Neuronal stem cell (in vitro differentiated cells): ENCODE results near the gene MYO15B.

Experiments
- DNase-seq: peaks from one replicate; pipeline ENCODE4 v3.0.0-alpha.2; 2013; ENCODE audit warnings: low spot score
- H2AFZ ChIP-seq: one replicate; pipeline ENCODE4 v1.6.1; 2013; ENCODE audit warnings: mild to moderate bottlenecking, low read length, inconsistent platforms
- H2AK5ac ChIP-seq: 2 replicates; pipeline ENCODE4 v1.6.1; 2013; ENCODE audit warnings: low read depth, mild to moderate bottlenecking, inconsistent platforms, low read length, moderate library complexity, mixed read lengths
- H2BK120ac ChIP-seq: 2 replicates; pipeline ENCODE4 v1.6.1; 2013; ENCODE audit warnings: low read depth, mild to moderate bottlenecking, inconsistent platforms, low read length, moderate library complexity, mixed read lengths
- H2BK12ac ChIP-seq: one replicate; pipeline ENCODE4 v1.6.1; 2013; ENCODE audit warnings: low read length, inconsistent platforms
- H2BK15ac ChIP-seq: 2 replicates; pipeline ENCODE4 v1.6.1; 2013; ENCODE audit warnings: mild to moderate bottlenecking, low read length, inconsistent platforms, mixed read lengths
- H2BK5ac ChIP-seq: one replicate; pipeline ENCODE4 v1.6.1; 2013; ENCODE audit warnings: inconsistent platforms, mild to moderate bottlenecking, low read length, moderate library complexity
- H3K14ac ChIP-seq: one replicate; pipeline ENCODE4 v1.6.1; 2013; ENCODE audit warnings: low read length, inconsistent platforms
- H3K18ac ChIP-seq: 2 replicates; pipeline ENCODE4 v1.6.1; 2013; ENCODE audit warnings: low read length, inconsistent platforms
- H3K23ac ChIP-seq: 2 replicates; pipeline ENCODE4 v1.6.1; 2013; ENCODE audit warnings: low read depth, mild to moderate bottlenecking, mixed read lengths, low read length, inconsistent platforms; ENCODE audit not compliant: poor library complexity
- H3K27ac ChIP-seq: replicated peaks from 3 replicates; pipeline ENCODE4 v1.5.1; 2013; ENCODE audit warnings: low read length, inconsistent platforms
- H3K27me3 ChIP-seq, 3 experiments: 2 replicates each; pipeline ENCODE4 v1.6.1; 2013; ENCODE audit warnings: low read length in 3 of 3, mild to moderate bottlenecking in 2 of 3, inconsistent platforms in 1 of 3, low read depth in 1 of 3, mixed read lengths in 1 of 3, moderate library complexity in 1 of 3; ENCODE audit not compliant: control insufficient read depth in 3 of 3, insufficient read depth in 3 of 3
- H3K36me3 ChIP-seq, 2 donors: replicated peaks in 1 of 2; 2 replicates each; pipeline ENCODE4 v1.6.1; 2013; ENCODE audit warnings: low read length in 2 of 2; ENCODE audit not compliant: control insufficient read depth in 2 of 2, insufficient read depth in 2 of 2
- H3K4ac ChIP-seq: 2 replicates; pipeline ENCODE4 v1.6.1; 2013; ENCODE audit warnings: inconsistent platforms, mild to moderate bottlenecking, low read length, moderate library complexity
- H3K4me1 ChIP-seq, 2 donors: 1 replicate in 1 of 2; 2 replicates in 1 of 2; pipeline ENCODE4 v1.6.1; 2013; ENCODE audit warnings: low read length in 2 of 2, low read depth in 1 of 2; ENCODE audit not compliant: control insufficient read depth in 2 of 2, insufficient read depth in 1 of 2
- H3K4me2 ChIP-seq: one replicate; pipeline ENCODE4 v1.6.1; 2013; ENCODE audit warnings: mild to moderate bottlenecking, low read length, inconsistent platforms; ENCODE audit not compliant: insufficient read depth, poor library complexity, severe bottlenecking
- H3K4me3 ChIP-seq, 2 donors: 2 replicates each; pipeline ENCODE4 v1.5.1; 2013; ENCODE audit warnings: low read length in 2 of 2, mild to moderate bottlenecking in 2 of 2, inconsistent platforms in 1 of 2, moderate library complexity in 1 of 2
- H3K79me1 ChIP-seq: one replicate; pipeline ENCODE4 v1.6.1; 2013; ENCODE audit warnings: low read depth, mild to moderate bottlenecking, inconsistent platforms, low read length, moderate library complexity
- H3K9ac ChIP-seq: one replicate; pipeline ENCODE4 v1.6.1; 2013; ENCODE audit warnings: mild to moderate bottlenecking, low read depth, low read length, inconsistent platforms; ENCODE audit not compliant: poor library complexity
- H3K9me3 ChIP-seq, 2 donors: replicated peaks in 1 of 2; 2 replicates each; pipeline versions ENCODE3 to v1.6.1; 2013; ENCODE audit warnings: low read length in 2 of 2, mild to moderate bottlenecking in 2 of 2, inconsistent platforms in 1 of 2, low read depth in 1 of 2, mixed read lengths in 1 of 2, moderate library complexity in 1 of 2; ENCODE audit not compliant: control insufficient read depth in 2 of 2, insufficient read depth in 1 of 2
- H4K8ac ChIP-seq: one replicate; pipeline ENCODE4 v1.6.1; 2013; ENCODE audit warnings: low read depth, mild to moderate bottlenecking, inconsistent platforms, low read length, moderate library complexity
- H4K91ac ChIP-seq: one replicate; pipeline ENCODE4 v1.6.1; 2013; ENCODE audit warnings: low read length, low read depth, mild to moderate bottlenecking, inconsistent platforms; ENCODE audit not compliant: poor library complexity
- WGBS, 2 donors: extraction: QIAGEN DNeasy Blood & Tissue Kit; methylation state at CpG; one replicate each; pipeline ENCODE4 v1.1.7; 2013; ENCODE audit warnings: missing lambda C conversion rate in 2 of 2, mixed read lengths in 1 of 2; ENCODE audit not compliant: insufficient read length in 2 of 2, insufficient replicate concordance in 1 of 2; ENCODE audit errors: extremely low coverage in 2 of 2; 5-methylcytosine and 5-hydroxymethylcytosine counted together

The MYO15B gene

DNA sequence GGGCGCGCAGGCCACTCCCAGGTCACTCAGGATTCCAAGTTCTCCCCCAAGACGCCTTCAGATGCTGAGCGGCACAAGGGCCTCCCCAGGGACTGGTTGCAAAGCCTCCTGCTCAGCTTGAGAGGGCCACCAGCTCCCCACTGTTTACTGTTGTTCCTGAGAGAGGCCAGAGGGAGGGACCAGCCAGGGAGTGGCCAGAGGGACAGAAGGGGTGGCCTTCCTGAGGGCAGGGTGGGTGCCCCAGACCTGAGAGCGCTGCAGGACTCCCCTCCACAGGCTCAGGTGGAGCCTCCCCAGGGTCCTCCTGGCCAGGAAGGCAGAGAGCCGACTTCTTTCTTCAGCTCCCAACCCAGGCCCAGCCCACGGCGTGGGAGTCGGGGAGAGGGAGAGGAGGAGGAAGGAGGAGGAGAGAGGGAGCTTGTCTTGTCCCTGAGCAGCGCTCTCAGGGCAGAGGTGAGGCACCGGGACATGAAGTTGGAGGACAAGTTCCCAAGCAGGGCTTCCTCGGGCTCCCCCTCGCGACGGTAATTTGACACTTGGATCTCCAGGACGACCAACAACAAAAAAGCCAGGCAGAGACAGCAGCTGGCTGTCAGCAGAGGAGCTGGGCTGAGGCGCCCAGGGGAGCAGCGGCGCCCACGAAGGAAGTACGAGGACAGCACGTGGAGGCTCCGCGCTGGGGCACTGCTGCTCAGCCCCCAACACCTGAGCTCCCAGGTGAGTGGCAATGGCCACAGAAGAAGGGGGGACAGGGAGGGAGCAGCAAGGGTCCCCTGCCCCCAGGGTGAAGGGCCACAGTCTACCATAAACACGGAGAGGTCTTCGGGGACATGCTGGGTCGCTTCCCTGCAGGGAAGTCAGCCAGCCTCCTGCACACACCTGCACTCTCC lies 46.1 kb downstream of the MYO15B start:
- no CpG with 5 or more reads among the region's 27 CpGs for WGBS, 2 donors
- peak overlapping the region; percentile 30 for H2AFZ ChIP-seq
- H2BK5ac ChIP-seq = peak overlapping the region; percentile 61
- H4K91ac ChIP-seq = no peak overlapping the region
- no peaks in the 10 kb centered on the region for H3K27me3 ChIP-seq
- DNase-seq = peak; percentile 93
- peak overlapping the region; percentile 78 for H3K9ac ChIP-seq
- H3K36me3 ChIP-seq = peaks cover 8 to 14% of the 10 kb centered on the region in 2 donors
- no peak overlapping the region for H2BK120ac ChIP-seq
- H3K14ac ChIP-seq = peak overlapping the region; percentile 99
- peak overlapping the region; percentile 64 for H2AK5ac ChIP-seq
- no peaks in the 10 kb centered on the region for H3K9me3 ChIP-seq
- no peak overlapping the region for H2BK15ac ChIP-seq
- peak overlapping the region; percentile 49 for H3K23ac ChIP-seq
- peak overlapping the region; percentile 52 for H3K4me2 ChIP-seq
- H3K18ac ChIP-seq = peak overlapping the region; percentile 95
- H2BK12ac ChIP-seq = peak overlapping the region; percentile 77
- H3K4me3 ChIP-seq = peak overlapping the region in 1 of 2 donors; percentile 65
- peaks cover 24 to 25% of the 10 kb centered on the region in 2 donors for H3K4me1 ChIP-seq
- no peak overlapping the region for H3K4ac ChIP-seq
- H4K8ac ChIP-seq = no peak overlapping the region
- no peaks in the 10 kb centered on the region for H3K79me1 ChIP-seq
- H3K27ac ChIP-seq = peak overlapping the region; percentile 52

DNA sequence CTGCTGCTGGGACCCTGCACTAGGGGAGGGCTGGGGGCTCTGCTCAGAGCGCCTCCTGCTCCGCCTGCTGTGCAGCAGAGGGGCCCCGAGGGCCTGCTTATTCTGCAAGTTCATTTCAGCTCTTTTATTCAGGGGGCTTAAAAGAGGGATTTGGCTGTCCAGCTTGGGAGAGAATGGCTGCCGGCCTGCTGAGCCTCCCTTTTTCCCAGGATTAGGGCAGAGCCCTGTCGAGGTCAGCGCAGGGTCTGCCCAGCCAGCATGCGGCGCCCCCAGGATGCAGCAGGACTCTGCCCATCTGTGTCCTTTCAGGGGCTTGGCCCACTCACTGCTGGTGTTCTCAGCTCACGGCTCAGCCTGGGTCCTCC lies 46.8 kb downstream of the MYO15B start:
- H3K36me3 ChIP-seq = peaks cover 8 to 14% of the 10 kb centered on the region in 2 donors
- no peak overlapping the region for H3K18ac ChIP-seq
- no peak overlapping the region for H4K8ac ChIP-seq
- WGBS, 2 donors = no CpG with 5 or more reads among the region's 9 CpGs
- no peak overlapping the region for H2BK15ac ChIP-seq
- H2BK120ac ChIP-seq = no peak overlapping the region
- peak overlapping the region in 1 of 2 donors; percentile 65 for H3K4me3 ChIP-seq
- H2AK5ac ChIP-seq = no peak overlapping the region
- H3K23ac ChIP-seq = no peak overlapping the region
- no peak overlapping the region for H3K14ac ChIP-seq
- H3K9me3 ChIP-seq = no peaks in the 10 kb centered on the region
- H3K27me3 ChIP-seq = no peaks in the 10 kb centered on the region
- no peak overlapping the region for H2BK12ac ChIP-seq
- H4K91ac ChIP-seq = no peak overlapping the region
- H2BK5ac ChIP-seq = no peak overlapping the region
- H3K9ac ChIP-seq = no peak overlapping the region
- peak overlapping the region; percentile 52 for H3K4me2 ChIP-seq
- peak; percentile 57 for DNase-seq
- H3K4me1 ChIP-seq = peaks cover 24 to 25% of the 10 kb centered on the region in 2 donors
- no peak overlapping the region for H2AFZ ChIP-seq
- H3K4ac ChIP-seq = no peak overlapping the region
- peak overlapping the region; percentile 52 for H3K27ac ChIP-seq
- H3K79me1 ChIP-seq = no peaks in the 10 kb centered on the region

DNA sequence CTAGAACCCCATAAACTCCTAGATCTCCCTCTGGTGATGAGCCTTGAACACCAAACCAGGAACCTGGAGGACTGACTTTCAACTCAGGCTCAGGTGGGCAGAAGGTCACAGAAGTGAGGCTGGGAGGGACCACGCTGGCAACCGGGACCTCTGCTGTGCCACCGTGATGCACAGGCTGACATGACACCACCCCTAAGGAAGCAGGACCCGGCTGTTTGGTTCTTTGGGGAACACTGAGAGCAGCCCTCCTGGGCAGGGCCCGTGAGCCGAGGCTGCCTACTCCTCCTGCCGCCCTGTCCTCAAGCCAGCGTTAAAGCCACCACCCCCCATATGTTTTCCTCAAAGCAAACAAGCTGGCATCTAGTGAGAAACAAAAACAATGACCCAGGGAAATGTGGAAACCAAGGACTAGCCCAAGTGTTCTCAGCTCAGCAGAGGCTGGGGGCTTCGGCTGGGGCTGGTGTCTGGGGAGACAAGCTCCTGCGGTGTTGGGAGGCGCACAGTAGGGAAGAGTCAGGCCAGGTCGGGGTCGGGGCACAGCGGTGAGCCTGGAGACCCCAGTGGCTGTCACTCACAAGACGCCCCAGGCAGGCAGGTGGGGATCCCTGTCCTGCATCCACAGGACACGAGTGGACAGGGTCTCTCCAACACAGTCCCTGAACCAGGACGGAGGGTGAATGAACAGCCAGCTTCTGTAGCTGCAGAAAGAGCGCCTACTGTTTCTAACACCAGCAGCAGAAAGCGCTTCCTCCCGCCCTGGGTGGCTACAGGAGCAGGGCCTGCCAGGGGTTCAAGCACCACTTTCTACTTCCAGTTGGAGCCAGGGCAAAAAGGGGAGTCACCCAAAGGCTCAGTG lies 47.4 kb downstream of the MYO15B start:
- Histone ChIP-seq H3K27ac (peak overlapping the region; percentile 26), H2BK5ac (no peak overlapping the region), H3K79me1 (no peaks in the 10 kb centered on the region), H3K9ac (peak overlapping the region; percentile 53), H2AFZ (no peak overlapping the region), H3K18ac (peak overlapping the region; percentile 20), H2AK5ac (peak overlapping the region; percentile 53), H4K8ac (no peak overlapping the region), H3K14ac (peak overlapping the region; percentile 12), H3K36me3 (peaks cover 8 to 9% of the 10 kb centered on the region in 2 donors), H3K4me2 (no peak overlapping the region), H2BK120ac (no peak overlapping the region), H3K4me3 (no peak overlapping the region), H3K4me1 (peaks cover 24 to 25% of the 10 kb centered on the region in 2 donors), H4K91ac (no peak overlapping the region), H2BK15ac (no peak overlapping the region), H3K9me3 (no peaks in the 10 kb centered on the region), H3K23ac (no peak overlapping the region), H2BK12ac (no peak overlapping the region), H3K4ac (no peak overlapping the region), H3K27me3 (no peaks in the 10 kb centered on the region)
- WGBS, 2 donors = no CpG with 5 or more reads among the region's 20 CpGs
- no peak for DNase-seq
